ENCODE results near the gene ANKRD27. TPM values are rescaled to one million over a fixed set of nuclear protein-coding genes. Genes with fewer than 3 reads are reported as not detected.

Gene ANKRD27
- polyA plus RNA-seq, 1 of the 3 experiments (the other 2 are of a cell fraction) = 16.5 TPM

GRCh38 chr19:32677657-32678056 lies 2.7 kb upstream of the ANKRD27 start:
- H3K27me3 ChIP-seq (ENCODE audit: insufficient read depth) = peaks cover 9% of the 10 kb centered on the region
- ChIA-PET POLR2A (no interaction called here), CTCF (interaction anchor here (1.4 kb wide), 1 partner anchor 12 kb away, joined by 3 read pairs; no protein-coding TSS in a partner anchor)
- H3K79me2 ChIP-seq (ENCODE audit: insufficient read depth) = peaks cover 22% of the 10 kb centered on the region
- no peaks in the 10 kb centered on the region for H3K9me2 ChIP-seq
- TF ChIP-seq IRF3 (IDR thresholded peaks at IDR 0.05; ENCODE audit: low read depth, low read length) = no peak
- 77% methylated on average over 9 of the region's 9 CpGs for WGBS (ENCODE audit: low lambda C conversion rate)
- no peak overlapping the region for H3K9ac ChIP-seq
- DNase-seq = no peak
- no peak overlapping the region for H3K4me2 ChIP-seq
- no peaks in the 10 kb centered on the region for H3K9me3 ChIP-seq
- H3K36me3 ChIP-seq (replicated peaks in 1 of 2; ENCODE audit: control insufficient read depth in 1 of 2, insufficient read depth in 2 of 2, low read length in 1 of 2) = no peaks in the 10 kb centered on the region
- H3K4me1 ChIP-seq (ENCODE audit: control insufficient read depth in 1 of 2, insufficient read depth in 2 of 2, low read depth in 1 of 2, low read length in 1 of 2) = peaks cover 0 to 21% of the 10 kb centered on the region in 2 experiments; a peak in 2 of 4 replicates
- peaks cover 3% of the 10 kb centered on the region for H3F3A ChIP-seq (replicated peaks; ENCODE audit: insufficient read depth)
- H4K20me1 ChIP-seq (ENCODE audit: insufficient read depth) = peaks cover 17% of the 10 kb centered on the region
- H3K4me3 ChIP-seq (ENCODE audit: low read depth in 2 of 2, low read length in 1 of 2) = no peak overlapping the region
- no peak overlapping the region for H3K27ac ChIP-seq (ENCODE audit: low read depth in 2 of 2, low read length in 1 of 2)
- H2AFZ ChIP-seq (ENCODE audit: low read depth) = no peak overlapping the region

- POLR2A ChIA-PET = interaction anchor here (0.9 kb wide), 1 partner anchor 15 kb away, joined by 6 read pairs; the partner anchor contains the start of gene NUDT19
- peaks cover 29% of the 10 kb centered on the region for H3K79me2 ChIP-seq (ENCODE audit: insufficient read depth)
- CTCF ChIA-PET = interaction anchor here (0.8 to 2.1 kb wide), 3 partner anchors 14 to 95 kb away, joined by 3 to 8 read pairs (median 6); partner anchors contain the start of genes NUDT19 and PDCD5
- H3K4me2 ChIP-seq = no peak overlapping the region
- H3K9ac ChIP-seq = no peak overlapping the region
- H3K4me1 ChIP-seq (ENCODE audit: control insufficient read depth in 1 of 2, insufficient read depth in 2 of 2, low read depth in 1 of 2, low read length in 1 of 2) = peaks cover 0 to 21% of the 10 kb centered on the region in 2 experiments; a peak in 2 of 4 replicates
- DNase-seq = no peak
- H3K9me3 ChIP-seq = no peaks in the 10 kb centered on the region
- peaks cover 3% of the 10 kb centered on the region for H3F3A ChIP-seq (replicated peaks; ENCODE audit: insufficient read depth)
- H2AFZ ChIP-seq (ENCODE audit: low read depth) = no peak overlapping the region
- 68% methylated on average over 20 of the region's 33 CpGs for WGBS (ENCODE audit: low lambda C conversion rate)
- H3K27ac ChIP-seq (ENCODE audit: low read depth in 2 of 2, low read length in 1 of 2) = no peak overlapping the region
- H3K4me3 ChIP-seq (ENCODE audit: low read depth in 2 of 2, low read length in 1 of 2) = no peak overlapping the region
- H3K9me2 ChIP-seq = no peaks in the 10 kb centered on the region
- TF ChIP-seq MEF2A (IDR thresholded peaks at IDR 0.05; ENCODE audit: borderline replicate concordance, low read depth) (no peak), ZBTB33 (IDR thresholded peaks at IDR 0.05; ENCODE audit: borderline replicate concordance, low read depth) (no peak), TEAD4 (IDR thresholded peaks at IDR 0.05; ENCODE audit: borderline replicate concordance, insufficient read depth) (no peak), NFIC (IDR thresholded peaks at IDR 0.05; ENCODE audit: borderline replicate concordance) (no peak), REST (IDR thresholded peaks at IDR 0.05; ENCODE audit: low read depth, low read length) (no peak), RAD21 (IDR thresholded peaks at IDR 0.05; ENCODE audit: low read length) (no peak), FOXM1 (IDR thresholded peaks at IDR 0.05; ENCODE audit: low read depth) (no peak), TAF1 (IDR thresholded peaks at IDR 0.05; ENCODE audit: borderline replicate concordance, low read depth, low read length) (no peak), SIN3A (IDR thresholded peaks at IDR 0.05; ENCODE audit: borderline replicate concordance, low read depth, low read length) (no peak), IRF3 (IDR thresholded peaks at IDR 0.05; ENCODE audit: low read depth, low read length) (no peak), NRF1 (IDR thresholded peaks at IDR 0.05; ENCODE audit: low read depth, low read length) (no peak), CTCF (IDR thresholded peaks at IDR 0.05) (no peak), RCOR1 (IDR thresholded peaks at IDR 0.05; ENCODE audit: low read length) (no peak)
- peaks cover 24% of the 10 kb centered on the region for H4K20me1 ChIP-seq (ENCODE audit: insufficient read depth)
- H3K36me3 ChIP-seq (replicated peaks in 1 of 2; ENCODE audit: control insufficient read depth in 1 of 2, insufficient read depth in 2 of 2, low read length in 1 of 2) = no peaks in the 10 kb centered on the region
- peaks cover 9% of the 10 kb centered on the region for H3K27me3 ChIP-seq (ENCODE audit: insufficient read depth)
Measured at GRCh38 chr19:32676895-32677359, 1.9 kb upstream of the ANKRD27 start.

All from SK-N-SH (cell line).